Endothelial cell of umbilical vein (primary cell): Measurements from ENCODE around the gene PXMP4. TPM values are rescaled to one million over a fixed set of nuclear protein-coding genes. Genes with fewer than 3 reads are reported as not detected.

Experiments
- BruUV-seq: library from RNA; stranded (reverse); fragments of 400-500 nt; replicated peaks from 2 replicates; lab custom pipeline; 2021; lab: Mats Ljungman, UMichigan
- CTCF ChIA-PET: fragments of 300-600, 350-600 bp; sonication (Branson Sonifier 250); formaldehyde crosslinking; loops from one replicate; lab custom pipeline; 2021; ENCODE audit warnings: antibody characterized with exemption, inconsistent platforms; lab: Charles Lee
- POLR2A ChIA-PET: fragments of 300-600, 350-600 bp; sonication (Branson Sonifier 250); formaldehyde crosslinking; loops from one replicate; lab custom pipeline; 2021; ENCODE audit warnings: antibody characterized with exemption, inconsistent platforms; lab: Charles Lee
- DNase-seq: peaks from one replicate; pipeline ENCODE4 v3.0.0-alpha.2; 2011; ENCODE audit warnings: low read depth, low spot score
- FAIRE-seq: peaks from 2 replicates; lab custom pipeline; 2011; peaks lifted over from hg19 to GRCh38; lab: Jason Lieb, UNC
- H2AFZ ChIP-seq: 2 replicates; pipeline ENCODE4 v1.6.0; 2012; ENCODE audit warnings: low read depth, low read length, control low read depth, inconsistent platforms
- H3K27ac ChIP-seq: 2 replicates; pipeline ENCODE4 v1.5.1; 2011; ENCODE audit warnings: low read depth, mild to moderate bottlenecking, control low read depth, low read length, moderate library complexity; ENCODE audit not compliant: insufficient read depth
- H3K27me3 ChIP-seq, 2 experiments: 2 replicates each; pipeline versions ENCODE4 v1.6.0 to v1.6.1; 2011; ENCODE audit warnings: low read length in 2 of 2, mixed read lengths in 1 of 2; ENCODE audit not compliant: control insufficient read depth in 2 of 2, insufficient read depth in 2 of 2
- H3K36me3 ChIP-seq, 2 experiments: 2 replicates in 1 of 2; 3 replicates in 1 of 2; pipeline ENCODE4 v1.5.1; 2011; ENCODE audit warnings: low read length in 2 of 2, mild to moderate bottlenecking in 1 of 2, moderate library complexity in 1 of 2; ENCODE audit not compliant: control insufficient read depth in 2 of 2, insufficient read depth in 2 of 2; ENCODE audit errors: extremely low read depth in 1 of 2
- H3K4me1 ChIP-seq: 3 replicates; pipeline ENCODE4 v1.5.1; 2011; ENCODE audit warnings: mild to moderate bottlenecking, low read length; ENCODE audit not compliant: control insufficient read depth, insufficient read depth; ENCODE audit errors: extremely low read depth
- H3K4me2 ChIP-seq: 2 replicates; pipeline ENCODE4 v1.6.1; 2011; ENCODE audit warnings: low read length, control low read depth, mixed read lengths; ENCODE audit not compliant: insufficient read depth
- H3K4me3 ChIP-seq, 3 experiments: fragments of 200-600 bp in 1 of 3; sonication (generic), shearing (Covaris generic) in 1 of 3; replicated peaks in 1 of 3; 2 replicates each; pipeline ENCODE4 v1.5.1; 2011 to 2016; ENCODE audit warnings: control low read depth in 3 of 3, low read length in 3 of 3, mild to moderate bottlenecking in 2 of 3, inconsistent platforms in 1 of 3, low read depth in 1 of 3, moderate library complexity in 1 of 3; ENCODE audit not compliant: insufficient read depth in 1 of 3
- H3K79me2 ChIP-seq: 2 replicates; pipeline ENCODE4 v1.6.0; 2012; ENCODE audit warnings: low read length, inconsistent platforms; ENCODE audit not compliant: control insufficient read depth, insufficient read depth
- H3K9ac ChIP-seq: replicated peaks from 2 replicates; pipeline ENCODE3; 2011; ENCODE audit warnings: low read length, control low read depth; ENCODE audit not compliant: insufficient read depth; ENCODE audit errors: extremely low read depth
- H3K9me1 ChIP-seq: replicated peaks from 3 replicates; pipeline ENCODE4 v1.6.0; 2011; ENCODE audit warnings: mild to moderate bottlenecking, low read length; ENCODE audit not compliant: control insufficient read depth, insufficient read depth; ENCODE audit errors: extremely low read depth
- H3K9me3 ChIP-seq: replicated peaks from 2 replicates; pipeline ENCODE4 v1.5.1; 2012; ENCODE audit warnings: low read length, inconsistent platforms; ENCODE audit not compliant: control insufficient read depth, insufficient read depth
- H4K20me1 ChIP-seq: replicated peaks from 2 replicates; pipeline ENCODE3; 2011; ENCODE audit warnings: mild to moderate bottlenecking, low read length; ENCODE audit not compliant: control insufficient read depth, insufficient read depth; ENCODE audit errors: extremely low read depth
- CTCF ChIP-seq, 2 donors: IDR thresholded peaks; 1 replicate in 1 of 2; 2 replicates in 1 of 2; pipeline ENCODE4 v1.5.1; 2011; ENCODE audit warnings: low read length in 2 of 2, mild to moderate bottlenecking in 2 of 2, moderate library complexity in 2 of 2, control low read depth in 1 of 2, inconsistent platforms in 1 of 2, low read depth in 1 of 2; ENCODE audit not compliant: insufficient read depth in 1 of 2; ENCODE audit errors: extremely low read depth in 1 of 2
- EZH2 ChIP-seq: IDR thresholded peaks from 2 replicates; pipeline ENCODE4 v1.6.1; 2012; ENCODE audit warnings: borderline replicate concordance, low read depth, mild to moderate bottlenecking, moderate library complexity, low read length, inconsistent platforms; ENCODE audit not compliant: severe bottlenecking
- FOS ChIP-seq: IDR thresholded peaks from 2 replicates; pipeline ENCODE4 v1.6.1; 2011; ENCODE audit warnings: mild to moderate bottlenecking, low read length, moderate library complexity, borderline replicate concordance; ENCODE audit not compliant: insufficient read depth
- GATA2 ChIP-seq: IDR thresholded peaks from 2 replicates; pipeline ENCODE4 v1.7.0; 2011; ENCODE audit warnings: low read depth, mild to moderate bottlenecking, moderate library complexity, mixed read lengths, low read length; ENCODE audit not compliant: insufficient read length, insufficient read depth
- JUN ChIP-seq: IDR thresholded peaks from 2 replicates; pipeline ENCODE4 v1.6.1; 2011; ENCODE audit warnings: borderline replicate concordance, low read depth; ENCODE audit not compliant: insufficient read length, insufficient read depth
- MAX ChIP-seq: IDR thresholded peaks from 2 replicates; pipeline ENCODE4 v1.6.1; 2011; ENCODE audit not compliant: insufficient read depth, insufficient read length
- MYC ChIP-seq: IDR thresholded peaks from one replicate; pipeline ENCODE4 v1.6.1; 2011; ENCODE audit warnings: mild to moderate bottlenecking, low read depth, low read length
- POLR2A ChIP-seq: IDR thresholded peaks from 2 replicates; pipeline ENCODE4 v1.6.1; 2012; ENCODE audit warnings: low read depth, mild to moderate bottlenecking, control low read depth, low read length
- POLR2AphosphoS5 ChIP-seq: IDR thresholded peaks from 2 replicates; pipeline ENCODE4 v1.6.1; 2012; ENCODE audit warnings: low read depth, mild to moderate bottlenecking, control low read depth, low read length, moderate library complexity; ENCODE audit not compliant: insufficient read depth
- dilution Hi-C: fragments of 300-500 bp; cut with MboI; formaldehyde crosslinking; loops from one replicate; pipeline ENCODE4 v1.15.0; 2019; ENCODE audit warnings: low sequenced_read_pairs; ENCODE audit not compliant: extremely low pct_ligation_motif_present
- intact Hi-C: fragments of 100-400 bp; cut with micrococcal nuclease; formaldehyde crosslinking; loops from one replicate; pipeline ENCODE4 v1.10.0; 2022
- polyA plus RNA-seq, 4 experiments: library from polyadenylated mRNA; depleted of rRNA in 3 of 4; stranded (reverse) in 3 of 4; unstranded in 1 of 4; fragments of >200 nt; gene quantifications; 2 replicates each; pipeline versions ENCODE4 v1.2.1 to v1.2.3, GENCODE V29; 2011 to 2012; ENCODE audit warnings: missing spikeins in 1 of 4
- total RNA-seq: library from RNA; stranded (reverse); gene quantifications from 2 replicates; pipeline ENCODE4 v1.2.3, GENCODE V29; 2021

Gene PXMP4
- total and polyA plus RNA-seq, 2 donors (not counting 3 experiments of a cell fraction or from before 2014, with no cell fraction given) = 6.9 to 8.5 TPM

- Histone ChIP-seq H3K36me3 (no peaks in the 10 kb centered on the region), H3K9me3 (no peaks in the 10 kb centered on the region), H4K20me1 (no peaks in the 10 kb centered on the region), H3K27me3 (no peaks in the 10 kb centered on the region), H3K9me1 (no peaks in the 10 kb centered on the region), H3K4me1 (peaks cover 15% of the 10 kb centered on the region), H3K4me3 (no peak overlapping the region), H3K79me2 (no peaks in the 10 kb centered on the region), H3K27ac (no peak overlapping the region), H3K9ac (no peak overlapping the region), H3K4me2 (no peak overlapping the region), H2AFZ (no peak overlapping the region)
- dilution Hi-C loops = no loop called here
- TF ChIP-seq MAX (no peak), CTCF (IDR thresholded peaks at IDR 0.05; ENCODE audit: extremely low read depth in 1 of 2, insufficient read depth in 1 of 2, low read depth in 1 of 2, low read length in 2 of 2) (no peak), JUN (no peak), MYC (no peak), POLR2AphosphoS5 (no peak), EZH2 (no peak), FOS (no peak), POLR2A (no peak), GATA2 (no peak)
- POLR2A ChIA-PET = no interaction called here
- intact Hi-C loops = no loop called here
- CTCF ChIA-PET = no interaction called here
- FAIRE-seq = no peak
- no peak for DNase-seq
- BruUV-seq = no TSS peak
These were observed 8.4 kb upstream of the PXMP4 start for GRCh38 chr20:33728463-33728862.
